OCI-LY3 (cell line): Measurements from ENCODE around the gene KRTAP5-3.

Source experiments
- H2AFZ ChIP-seq: fragments of 200-600, 300-600 bp; shearing (Covaris generic); 2 replicates; pipeline ENCODE4 v1.6.0; 2014; ENCODE audit warnings: antibody characterized with exemption, low read depth, low read length
- H3K27ac ChIP-seq: fragments of 200-600, 300-600 bp; sonication (generic); 2 replicates; pipeline ENCODE4 v1.5.1; 2014; ENCODE audit warnings: mild to moderate bottlenecking, low read length, moderate library complexity, mixed read lengths
- H3K27me3 ChIP-seq: fragments of 200-600, 300-600 bp; sonication (generic); 2 replicates; pipeline ENCODE4 v1.6.1; 2014; ENCODE audit warnings: low read depth, low read length, mixed read lengths
- H3K36me3 ChIP-seq: fragments of 200-600, 300-600 bp; sonication (generic); replicated peaks from 2 replicates; pipeline ENCODE3; 2014; ENCODE audit warnings: low read depth, low read length, mixed read lengths
- H3K4me1 ChIP-seq: fragments of 300-600, 200-600 bp; sonication (generic); 2 replicates; pipeline ENCODE4 v1.6.1; 2014; ENCODE audit warnings: low read length, mixed read lengths
- H3K4me2 ChIP-seq: fragments of 200-600, 300-600 bp; sonication (generic); 2 replicates; pipeline ENCODE4 v1.6.1; 2014; ENCODE audit warnings: low read length, mixed read lengths
- H3K4me3 ChIP-seq: fragments of 300-600, 200-600 bp; sonication (generic); 2 replicates; pipeline ENCODE4 v1.5.1; 2014; ENCODE audit warnings: antibody characterized with exemption, mild to moderate bottlenecking, low read length, moderate library complexity
- H3K79me2 ChIP-seq: fragments of 300-600, 200-600 bp; shearing (Covaris generic); 2 replicates; pipeline ENCODE4 v1.6.1; 2014; ENCODE audit warnings: mild to moderate bottlenecking, low read length, mixed read lengths
- H3K9ac ChIP-seq: fragments of 300-600, 200-600 bp; shearing (Covaris generic); 2 replicates; pipeline ENCODE4 v1.6.0; 2014; ENCODE audit warnings: mild to moderate bottlenecking, low read length, moderate library complexity
- H3K9me3 ChIP-seq: fragments of 200-600, 300-600 bp; shearing (Covaris generic); 2 replicates; pipeline ENCODE4 v1.6.1; 2014; ENCODE audit warnings: low read length, mixed read lengths; ENCODE audit not compliant: insufficient read depth
- H4K20me1 ChIP-seq: fragments of 200-600, 300-600 bp; sonication (generic); 2 replicates; pipeline ENCODE4 v1.6.1; 2016; ENCODE audit warnings: low read length, mixed read lengths; ENCODE audit not compliant: insufficient read depth
- CTCF ChIP-seq: fragments of 200-600, 300-600 bp; sonication (generic); IDR thresholded peaks from 2 replicates; pipeline ENCODE4 v1.5.1; 2014; ENCODE audit warnings: antibody characterized with exemption, low read length, low read depth
- EZH2phosphoT487 ChIP-seq: fragments of 200-600 bp; shearing (Covaris generic); IDR thresholded peaks from 2 replicates; pipeline ENCODE4 v1.6.1; 2018; ENCODE audit warnings: antibody characterized with exemption, mixed run types, low read depth

The KRTAP5-3 gene

GRCh38 chr11:1638344-1638743 lies 30.1 kb upstream of the KRTAP5-3 start:
- no peak overlapping the region for H3K27ac ChIP-seq
- no peaks in the 10 kb centered on the region for H3K9me3 ChIP-seq
- H3K79me2 ChIP-seq = no peaks in the 10 kb centered on the region
- no peak overlapping the region for H3K4me2 ChIP-seq
- H3K27me3 ChIP-seq = peaks cover 21% of the 10 kb centered on the region
- no peak overlapping the region for H2AFZ ChIP-seq
- no peaks in the 10 kb centered on the region for H3K4me1 ChIP-seq
- no peak overlapping the region for H3K4me3 ChIP-seq
- H3K36me3 ChIP-seq = no peaks in the 10 kb centered on the region
- TF ChIP-seq CTCF = no peak
- TF ChIP-seq EZH2phosphoT487 = no peak
- no peaks in the 10 kb centered on the region for H4K20me1 ChIP-seq
- H3K9ac ChIP-seq = no peak overlapping the region

DNA sequence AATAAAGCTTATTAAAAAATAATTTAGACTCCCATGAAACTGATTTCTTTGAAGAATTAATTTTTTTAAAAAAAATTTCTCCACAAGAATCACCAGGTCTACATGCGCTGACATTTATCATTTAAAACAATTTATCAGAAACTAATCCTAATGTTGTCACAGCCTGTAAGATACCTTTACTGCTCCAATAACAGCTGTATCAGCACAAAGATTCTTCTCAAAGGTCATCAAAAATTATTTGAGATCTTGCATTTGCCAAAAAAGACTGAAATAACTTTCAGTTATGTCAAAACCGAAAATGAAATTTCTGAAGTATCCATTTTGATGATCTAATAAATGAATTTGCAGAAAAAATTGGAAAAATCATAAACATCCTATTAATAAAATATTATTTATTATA lies 29.4 kb upstream of the KRTAP5-3 start:
- Histone ChIP-seq H3K4me2 (no peak overlapping the region), H3K79me2 (no peaks in the 10 kb centered on the region), H4K20me1 (no peaks in the 10 kb centered on the region), H3K36me3 (no peaks in the 10 kb centered on the region), H3K4me3 (no peak overlapping the region), H3K27ac (no peak overlapping the region), H3K27me3 (peaks cover 25% of the 10 kb centered on the region), H3K4me1 (no peaks in the 10 kb centered on the region), H3K9me3 (no peaks in the 10 kb centered on the region), H3K9ac (no peak overlapping the region), H2AFZ (no peak overlapping the region)
- TF ChIP-seq CTCF = no peak
- no peak for TF ChIP-seq EZH2phosphoT487

GRCh38 chr11:1636291-1636950 lies 28.2 kb upstream of the KRTAP5-3 start:
- no peak overlapping the region for H3K4me2 ChIP-seq
- H3K27me3 ChIP-seq = peaks cover 36% of the 10 kb centered on the region
- H3K4me3 ChIP-seq = no peak overlapping the region
- no peak for TF ChIP-seq EZH2phosphoT487
- TF ChIP-seq CTCF = no peak
- no peaks in the 10 kb centered on the region for H4K20me1 ChIP-seq
- no peak overlapping the region for H2AFZ ChIP-seq
- H3K79me2 ChIP-seq = no peaks in the 10 kb centered on the region
- H3K27ac ChIP-seq = no peak overlapping the region
- H3K36me3 ChIP-seq = no peaks in the 10 kb centered on the region
- H3K4me1 ChIP-seq = no peaks in the 10 kb centered on the region
- H3K9me3 ChIP-seq = no peaks in the 10 kb centered on the region
- no peak overlapping the region for H3K9ac ChIP-seq

DNA sequence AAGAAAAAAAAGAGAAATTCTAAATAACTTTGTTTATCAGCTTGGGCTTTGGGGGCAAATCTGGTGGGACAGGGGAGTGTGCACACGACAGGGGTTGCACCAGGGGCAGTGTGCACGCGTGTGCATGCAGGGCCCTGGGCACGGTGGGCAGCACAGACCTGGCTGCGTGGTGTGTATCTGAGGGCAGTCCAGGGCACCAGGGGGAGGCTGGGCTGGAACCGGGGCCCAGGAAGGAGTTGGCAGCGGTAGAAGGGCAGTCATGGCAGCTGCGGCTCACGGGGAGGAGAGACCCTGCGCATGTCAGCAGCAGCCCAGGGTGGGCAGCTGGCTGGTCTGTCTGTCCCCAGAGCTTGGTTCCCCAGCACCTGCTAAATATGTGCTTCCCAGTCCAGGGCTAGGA lies 25.6 kb upstream of the KRTAP5-3 start:
- TF ChIP-seq EZH2phosphoT487 = no peak
- TF ChIP-seq CTCF = no peak

More for the DNA sequence above, 25.6 kb upstream of the KRTAP5-3 start:
- Histone ChIP-seq H3K27ac (no peak overlapping the region), H3K4me3 (no peak overlapping the region), H3K4me1 (no peaks in the 10 kb centered on the region), H3K79me2 (no peaks in the 10 kb centered on the region), H3K36me3 (no peaks in the 10 kb centered on the region), H3K4me2 (no peak overlapping the region), H3K9me3 (no peaks in the 10 kb centered on the region), H4K20me1 (no peaks in the 10 kb centered on the region), H2AFZ (no peak overlapping the region), H3K9ac (no peak overlapping the region), H3K27me3 (peaks cover 43% of the 10 kb centered on the region)
